ENCODE data around the gene ARF3.

ARF3 gene

GRCh38 chr12:48961801-48962200 is 4.5 kb upstream of the ARF3 start:
- FAIRE-seq = no peak

- no peak for FAIRE-seq
Observed at GRCh38 chr12:48961331-48961730, 4.0 kb upstream of the ARF3 start.

- FAIRE-seq = no peak
Observed at GRCh38 chr12:48960834-48961233, 3.5 kb upstream of the ARF3 start.

- no peak for FAIRE-seq
Observed at GRCh38 chr12:48958049-48958388, 732 bp upstream of the ARF3 start.

GRCh38 chr12:48956279-48957140 is 777 bp downstream of the ARF3 start:
- FAIRE-seq = no peak

- FAIRE-seq = no peak
Observed at GRCh38 chr12:48954841-48955501, 2.3 kb downstream of the ARF3 start.

- FAIRE-seq = no peak
Observed at GRCh38 chr12:48954061-48954460, 3.2 kb downstream of the ARF3 start.

- no peak for FAIRE-seq
Observed at GRCh38 chr12:48952691-48953090, 4.6 kb downstream of the ARF3 start.

GRCh38 chr12:48947727-48948126 is 9.6 kb downstream of the ARF3 start:
- FAIRE-seq = no peak

- no peak for FAIRE-seq
Observed at GRCh38 chr12:48946943-48947342, 10.3 kb downstream of the ARF3 start.

GRCh38 chr12:48946205-48946604 is 11.1 kb downstream of the ARF3 start:
- no peak for FAIRE-seq

GRCh38 chr12:48943221-48943620 is 14.1 kb downstream of the ARF3 start:
- FAIRE-seq = no peak

- FAIRE-seq = no peak
Observed at GRCh38 chr12:48940181-48940580, 17.1 kb downstream of the ARF3 start.

- FAIRE-seq = no peak
Observed at GRCh38 chr12:48938805-48939204, 18.5 kb downstream of the ARF3 start.

GRCh38 chr12:48937170-48937569 is 20.1 kb downstream of the ARF3 start:
- FAIRE-seq = no peak

- FAIRE-seq = no peak
Observed at GRCh38 chr12:48936379-48936979, 20.8 kb downstream of the ARF3 start.

- no peak for FAIRE-seq
Observed at GRCh38 chr12:48934312-48934706, 23.0 kb downstream of the ARF3 start.

- FAIRE-seq = no peak
Observed at GRCh38 chr12:48933664-48934311, 23.5 kb downstream of the ARF3 start.

GRCh38 chr12:48932878-48933277 is 24.4 kb downstream of the ARF3 start:
- FAIRE-seq = no peak

GRCh38 chr12:48930475-48930874 is 26.8 kb downstream of the ARF3 start:
- no peak for FAIRE-seq

- no peak for FAIRE-seq
Observed at GRCh38 chr12:48929551-48929950, 27.7 kb downstream of the ARF3 start.

GRCh38 chr12:48927261-48927660 is 30.0 kb downstream of the ARF3 start:
- FAIRE-seq = no peak

GRCh38 chr12:48925304-48926011 is 31.8 kb downstream of the ARF3 start, which contains the start of gene FKBP11:
FKBP11 (minus strand) TSS chr12:48925492; CDS start chr12:48925428, 64 bp downstream.
- no peak for FAIRE-seq
